ENCODE measurements around the gene ATP5F1D.

- no peak for TF ChIP-seq POLR2A (IDR thresholded peaks at IDR 0.05)
- TF ChIP-seq CTCF (IDR thresholded peaks at IDR 0.05), result no peak
Observed at GRCh38 chr19:1259876-1260748, 18.6 kb downstream of the ATP5F1D start.
